Endometrial microvascular endothelial cells (primary cell): ENCODE data around the gene DTNB. TPM values are rescaled to one million over a fixed set of nuclear protein-coding genes. Genes with fewer than 3 reads are reported as not detected.
"Not testable (repeated sequence)": the region's sequence is repeated elsewhere in the genome, so short reads cannot be mapped to it uniquely, and the experiment has no call there.

Experiments used
- in situ Hi-C: cut with HindIII; loops from 2 replicates; pipeline ENCODE4 v1.10.0; 2017; ENCODE audit warnings: low sequenced_read_pairs, low pct_unique_long_range_greater_than_20kb; ENCODE audit errors: inconsistent ontology term
- total RNA-seq: library from RNA; depleted of rRNA; stranded (reverse); fragments of >200 nt; gene quantifications from one replicate; pipeline ENCODE4 v1.2.3, GENCODE V29; 2015; ENCODE audit errors: inconsistent ontology term

The DTNB gene
- total RNA-seq, 1 donor from 2014 or later: 2.6 TPM

GRCh38 chr2:25417715-25418369 is 255.5 kb downstream of the DTNB start:
- in situ Hi-C loops: no loop called here

- in situ Hi-C loops: no loop called here
Measured at GRCh38 chr2:25416674-25417073, 256.7 kb downstream of the DTNB start.

GRCh38 chr2:25414781-25415180 is 258.6 kb downstream of the DTNB start:
- in situ Hi-C loops: no loop called here

GRCh38 chr2:25413409-25413808 is 260.0 kb downstream of the DTNB start:
- in situ Hi-C loops: not testable (repeated sequence)

- in situ Hi-C loops: no loop called here
Measured at GRCh38 chr2:25411753-25412152, 261.6 kb downstream of the DTNB start.

- in situ Hi-C loops: no loop called here
Measured at GRCh38 chr2:25411281-25411680, 262.1 kb downstream of the DTNB start.

GRCh38 chr2:25410370-25410769 is 263.0 kb downstream of the DTNB start:
- in situ Hi-C loops: no loop called here

GRCh38 chr2:25409468-25409867 is 263.9 kb downstream of the DTNB start:
- in situ Hi-C loops: no loop called here

GRCh38 chr2:25409044-25409443 is 264.3 kb downstream of the DTNB start:
- in situ Hi-C loops: no loop called here

- in situ Hi-C loops: no loop called here
Measured at GRCh38 chr2:25405611-25406295, 267.6 kb downstream of the DTNB start.

GRCh38 chr2:25403120-25403760 is 270.1 kb downstream of the DTNB start:
- in situ Hi-C loops: not testable (repeated sequence)

GRCh38 chr2:25402477-25402876 is 270.9 kb downstream of the DTNB start:
- in situ Hi-C loops: no loop called here

- in situ Hi-C loops: no loop called here
Measured at GRCh38 chr2:25401307-25402026, 271.9 kb downstream of the DTNB start.

- in situ Hi-C loops: no loop called here
Measured at GRCh38 chr2:25400576-25401216, 272.7 kb downstream of the DTNB start.

GRCh38 chr2:25400169-25400568 is 273.2 kb downstream of the DTNB start:
- in situ Hi-C loops: no loop called here

GRCh38 chr2:25398534-25398933 is 274.8 kb downstream of the DTNB start:
- in situ Hi-C loops: no loop called here

GRCh38 chr2:25397777-25398176 is 275.6 kb downstream of the DTNB start:
- in situ Hi-C loops: no loop called here

- in situ Hi-C loops: no loop called here
Measured at GRCh38 chr2:25389161-25389560, 284.2 kb downstream of the DTNB start.

- in situ Hi-C loops: no loop called here
Measured at GRCh38 chr2:25388491-25388890, 284.9 kb downstream of the DTNB start.
